Measurements from ENCODE around the gene RPL13A. TPM values are rescaled to one million over a fixed set of nuclear protein-coding genes. Genes with fewer than 3 reads are reported as not detected.
A peak's percentile ranks its signal among the peaks of the same experiment; 100 is the strongest.

RPL13A gene
- total RNA-seq, 1 experiment from 2014 or later: 2,726 TPM

GRCh38 chr19:49445997-49446396 lies 41.4 kb upstream of the RPL13A start:
- DNase-seq: no peak
- peaks cover 5% of the 10 kb centered on the region; the same call in 1 of the 2 replicates for H3K36me3 ChIP-seq (ENCODE audit: control insufficient read depth, insufficient read depth, low read length)
- no TSS peak for BruUV-seq (replicated peaks)
- Mint-ChIP-seq H3K27ac (ENCODE audit: unreplicated experiment) (no peak overlapping the region), H3K27me3 (ENCODE audit: insufficient read depth, unreplicated experiment) (peaks cover 14% of the 10 kb centered on the region), H3K4me1 (ENCODE audit: low read depth, unreplicated experiment) (peaks cover 26% of the 10 kb centered on the region), H3K9me3 (ENCODE audit: unreplicated experiment) (peaks cover under 1% of the 10 kb centered on the region), H3K36me3 (ENCODE audit: insufficient read depth, unreplicated experiment) (peaks cover 45% of the 10 kb centered on the region), H3K4me3 (ENCODE audit: unreplicated experiment) (no peak overlapping the region)
- ChIA-PET CTCF (interaction anchor here (0.7 to 1.5 kb wide), 2 partner anchors 53 to 57 kb away, joined by 5 read pairs; no protein-coding TSS in a partner anchor), POLR2A (no interaction called here)
- no peak for TF ChIP-seq CTCF (IDR thresholded peaks at IDR 0.05; ENCODE audit: insufficient read depth in 1 of 2, low read depth in 1 of 2, low read length in 1 of 2, severe bottlenecking in 1 of 2, unreplicated experiment in 1 of 2)
- peaks cover 3% of the 10 kb centered on the region for H3K27me3 ChIP-seq (replicated peaks; ENCODE audit: control insufficient read depth, insufficient read depth, low read length)
- intact Hi-C loops (cut with micrococcal nuclease; ENCODE audit: unreplicated experiment): no loop called here
- H3K9me3 ChIP-seq: no peaks in the 10 kb centered on the region
- H3K4me1 ChIP-seq: 0 out of 2 replicates have a peak, but pooled peaks cover 3% of the 10 kb centered on the region
- H3K4me3 ChIP-seq (ENCODE audit: low read depth, low read length): no peak overlapping the region

GRCh38 chr19:49447485-49448431 lies 39.6 kb upstream of the RPL13A start:
- intact Hi-C loops (cut with micrococcal nuclease; ENCODE audit: unreplicated experiment): no loop called here
- DNase-seq: peak in 1 of 2 experiments; percentile 66
- Mint-ChIP-seq H3K9me3 (ENCODE audit: unreplicated experiment) (no peaks in the 10 kb centered on the region), H3K4me1 (ENCODE audit: low read depth, unreplicated experiment) (peaks cover 16% of the 10 kb centered on the region), H3K36me3 (ENCODE audit: insufficient read depth, unreplicated experiment) (peaks cover 59% of the 10 kb centered on the region), H3K27ac (ENCODE audit: unreplicated experiment) (peak overlapping the region; percentile 49), H3K27me3 (ENCODE audit: insufficient read depth, unreplicated experiment) (peaks cover under 1% of the 10 kb centered on the region), H3K4me3 (ENCODE audit: unreplicated experiment) (no peak overlapping the region)
- ChIA-PET CTCF (interaction anchor here (0.7 kb wide), 1 partner anchor 12 kb away, joined by 3 read pairs; no protein-coding TSS in a partner anchor), POLR2A (no interaction called here)
- Histone ChIP-seq H3K9me3 (no peaks in the 10 kb centered on the region), H3K4me3 (ENCODE audit: low read depth, low read length) (no peak overlapping the region), H3K36me3 (ENCODE audit: control insufficient read depth, insufficient read depth, low read length) (peaks cover 5% of the 10 kb centered on the region; the same call in 1 of the 2 replicates), H3K27me3 (replicated peaks; ENCODE audit: control insufficient read depth, insufficient read depth, low read length) (no peaks in the 10 kb centered on the region), H3K4me1 (no peaks in the 10 kb centered on the region)
- BruUV-seq (replicated peaks): no TSS peak
- TF ChIP-seq CTCF (IDR thresholded peaks at IDR 0.05; ENCODE audit: insufficient read depth in 1 of 2, low read depth in 1 of 2, low read length in 1 of 2, severe bottlenecking in 1 of 2, unreplicated experiment in 1 of 2): no peak

- TF ChIP-seq CTCF (IDR thresholded peaks at IDR 0.05; ENCODE audit: insufficient read depth in 1 of 2, low read depth in 1 of 2, low read length in 1 of 2, severe bottlenecking in 1 of 2, unreplicated experiment in 1 of 2): no peak
- peaks cover 62% of the 10 kb centered on the region for H3K36me3 Mint-ChIP-seq (ENCODE audit: insufficient read depth, unreplicated experiment)
- H3K4me1 Mint-ChIP-seq (ENCODE audit: low read depth, unreplicated experiment): peaks cover 16% of the 10 kb centered on the region
- POLR2A ChIA-PET: no interaction called here
- H3K27ac Mint-ChIP-seq (ENCODE audit: unreplicated experiment): peak overlapping the region; percentile 49
- peak overlapping the region; percentile 11 for H3K4me3 Mint-ChIP-seq (ENCODE audit: unreplicated experiment)
- H3K27me3 Mint-ChIP-seq (ENCODE audit: insufficient read depth, unreplicated experiment): no peaks in the 10 kb centered on the region
- intact Hi-C loops (cut with micrococcal nuclease; ENCODE audit: unreplicated experiment): no loop called here
- H3K4me3 ChIP-seq (ENCODE audit: low read depth, low read length): no peak overlapping the region
- CTCF ChIA-PET: no interaction called here
- DNase-seq: no peak
- H3K4me1 ChIP-seq: no peaks in the 10 kb centered on the region
- no peaks in the 10 kb centered on the region for H3K9me3 Mint-ChIP-seq (ENCODE audit: unreplicated experiment)
- BruUV-seq (replicated peaks): no TSS peak
- peaks cover 5% of the 10 kb centered on the region; the same call in 1 of the 2 replicates for H3K36me3 ChIP-seq (ENCODE audit: control insufficient read depth, insufficient read depth, low read length)
- H3K9me3 ChIP-seq: no peaks in the 10 kb centered on the region
- no peaks in the 10 kb centered on the region for H3K27me3 ChIP-seq (replicated peaks; ENCODE audit: control insufficient read depth, insufficient read depth, low read length)
These were observed 39.0 kb upstream of the RPL13A start for GRCh38 chr19:49448432-49448786.

All from Caco-2 (cell line).